ENCODE data around the gene KIF18B. TPM values are rescaled to one million over a fixed set of nuclear protein-coding genes. Genes with fewer than 3 reads are reported as not detected.
A peak's percentile ranks its signal among the peaks of the same experiment; 100 is the strongest.

Gene KIF18B
- total RNA-seq, 1 donor: 10.8 TPM

DNA sequence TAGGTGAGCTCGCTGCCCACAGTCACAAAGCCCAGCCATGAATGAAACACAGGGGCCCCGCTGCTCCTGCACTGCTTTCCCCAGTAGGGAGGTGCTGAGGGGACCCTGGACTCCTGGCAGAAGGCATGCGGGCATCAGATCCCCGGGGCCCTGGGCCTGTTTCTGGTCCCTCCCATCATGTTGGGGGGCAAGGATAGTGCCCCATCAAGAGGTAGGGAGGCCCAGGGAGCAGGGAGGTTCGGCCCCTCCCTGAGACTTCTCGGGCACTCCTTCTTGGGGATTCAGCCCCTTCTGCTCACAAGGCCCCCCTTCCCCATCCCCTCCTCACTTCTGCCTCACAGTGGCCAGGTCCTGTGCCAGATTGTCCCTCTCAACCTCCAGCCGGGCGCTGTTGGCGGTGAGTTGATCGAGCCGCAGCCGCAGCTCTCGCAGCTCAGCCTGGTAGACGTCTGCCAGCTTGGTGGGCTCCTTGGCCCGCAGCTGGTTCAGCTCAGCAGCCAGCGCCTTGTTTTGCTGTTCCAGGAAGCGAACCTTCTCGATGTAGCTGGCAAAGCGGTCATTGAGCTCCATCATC is 32.8 kb downstream of the KIF18B start:
- TF ChIP-seq, protein P1, sequence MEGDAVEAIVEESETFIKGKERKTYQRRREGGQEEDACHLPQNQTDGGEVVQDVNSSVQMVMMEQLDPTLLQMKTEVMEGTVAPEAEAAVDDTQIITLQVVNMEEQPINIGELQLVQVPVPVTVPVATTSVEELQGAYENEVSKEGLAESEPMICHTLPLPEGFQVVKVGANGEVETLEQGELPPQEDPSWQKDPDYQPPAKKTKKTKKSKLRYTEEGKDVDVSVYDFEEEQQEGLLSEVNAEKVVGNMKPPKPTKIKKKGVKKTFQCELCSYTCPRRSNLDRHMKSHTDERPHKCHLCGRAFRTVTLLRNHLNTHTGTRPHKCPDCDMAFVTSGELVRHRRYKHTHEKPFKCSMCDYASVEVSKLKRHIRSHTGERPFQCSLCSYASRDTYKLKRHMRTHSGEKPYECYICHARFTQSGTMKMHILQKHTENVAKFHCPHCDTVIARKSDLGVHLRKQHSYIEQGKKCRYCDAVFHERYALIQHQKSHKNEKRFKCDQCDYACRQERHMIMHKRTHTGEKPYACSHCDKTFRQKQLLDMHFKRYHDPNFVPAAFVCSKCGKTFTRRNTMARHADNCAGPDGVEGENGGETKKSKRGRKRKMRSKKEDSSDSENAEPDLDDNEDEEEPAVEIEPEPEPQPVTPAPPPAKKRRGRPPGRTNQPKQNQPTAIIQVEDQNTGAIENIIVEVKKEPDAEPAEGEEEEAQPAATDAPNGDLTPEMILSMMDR (IDR thresholded peaks at IDR 0.05; ENCODE audit: insufficient read depth, low read length): no peak
- no peak overlapping the region for H3K4me3 ChIP-seq (ENCODE audit: low read depth, low read length)
- DNase-seq (ENCODE audit: low read depth): no peak

DNA sequence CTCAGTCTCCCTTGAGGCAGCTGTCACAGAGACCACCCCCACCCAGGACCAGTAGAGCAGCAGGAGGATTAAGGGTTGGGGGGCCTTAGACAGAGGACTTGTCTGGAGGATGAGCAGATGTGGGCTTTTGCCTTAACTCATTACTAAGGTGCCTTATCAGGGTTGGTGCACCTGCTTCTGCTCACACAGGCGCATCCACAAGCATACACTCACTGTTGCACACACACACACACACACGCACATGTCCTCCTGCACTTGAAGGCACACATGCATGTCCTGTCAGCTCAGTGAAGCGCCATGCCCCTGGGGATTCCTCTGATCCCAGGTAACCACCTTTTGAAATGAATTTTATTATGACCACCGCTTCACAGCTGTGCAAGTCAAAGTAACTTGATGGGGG is 33.4 kb downstream of the KIF18B start:
- H3K4me3 ChIP-seq (ENCODE audit: low read depth, low read length): no peak overlapping the region
- DNase-seq (ENCODE audit: low read depth): no peak
- TF ChIP-seq, protein P1 (IDR thresholded peaks at IDR 0.05; ENCODE audit: insufficient read depth, low read length): no peak

DNA sequence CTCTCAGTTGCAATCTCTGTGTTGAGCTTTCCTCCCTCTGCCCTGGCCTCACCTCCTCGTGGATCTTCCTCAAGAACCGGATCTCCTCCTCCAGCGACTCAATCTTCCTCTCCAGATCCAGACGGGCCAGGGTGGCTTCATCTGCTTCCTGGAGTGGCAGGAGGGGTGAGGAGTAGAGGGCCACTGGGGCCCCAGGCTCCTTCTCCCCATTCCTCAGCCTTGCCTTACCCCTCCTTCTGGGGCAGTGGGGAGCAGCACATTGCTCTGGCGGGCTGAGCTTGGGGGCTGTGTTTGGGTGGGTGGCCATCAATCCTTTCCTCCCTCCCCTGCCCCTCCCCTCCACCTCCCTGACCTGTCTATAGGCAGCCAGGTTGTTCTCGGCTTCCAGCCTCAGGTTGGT is 33.9 kb downstream of the KIF18B start:
- no peak overlapping the region for H3K4me3 ChIP-seq (ENCODE audit: low read depth, low read length)
- DNase-seq (ENCODE audit: low read depth): no peak
- TF ChIP-seq, protein P1 (IDR thresholded peaks at IDR 0.05; ENCODE audit: insufficient read depth, low read length): no peak

DNA sequence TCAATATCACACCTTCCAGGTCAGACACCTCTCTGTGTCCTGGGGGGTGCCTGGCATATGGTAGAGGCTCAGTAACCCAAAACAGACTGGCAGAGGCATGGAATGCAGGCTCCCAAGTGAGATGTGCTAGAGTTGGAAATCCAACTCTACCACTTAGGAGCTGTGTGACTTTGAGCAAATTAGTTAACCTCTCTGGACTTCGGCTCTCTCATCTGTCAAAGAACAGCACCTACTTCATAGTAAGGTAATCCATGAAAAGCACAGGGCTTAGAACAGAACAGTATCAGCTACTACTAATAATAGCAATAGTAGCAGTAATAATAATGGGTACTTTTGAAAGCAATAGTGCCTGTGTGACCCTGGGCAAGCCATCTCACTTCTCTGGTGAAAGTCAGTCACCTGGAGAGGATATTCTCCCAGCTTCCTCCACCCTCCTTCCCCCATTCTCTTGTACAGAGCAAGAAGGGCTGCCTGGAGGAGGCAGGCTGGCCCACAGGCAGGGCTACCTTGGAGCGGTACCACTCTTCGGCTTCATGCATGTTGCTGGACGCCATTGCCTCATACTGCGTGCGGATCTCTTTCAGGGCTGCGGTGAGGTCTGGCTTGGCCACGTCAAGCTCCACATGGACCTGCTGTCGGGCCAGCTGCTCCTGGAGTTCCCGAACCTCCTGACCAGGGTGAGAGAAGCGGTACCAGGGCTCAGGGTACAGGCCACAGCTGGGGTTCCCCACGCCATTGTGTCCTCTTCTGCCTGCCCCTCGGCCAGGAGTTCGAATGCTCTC is 34.6 kb downstream of the KIF18B start:
- TF ChIP-seq, protein P1 (IDR thresholded peaks at IDR 0.05; ENCODE audit: insufficient read depth, low read length): no peak
- H3K4me3 ChIP-seq (ENCODE audit: low read depth, low read length): no peak overlapping the region
- no peak for DNase-seq (ENCODE audit: low read depth)

DNA sequence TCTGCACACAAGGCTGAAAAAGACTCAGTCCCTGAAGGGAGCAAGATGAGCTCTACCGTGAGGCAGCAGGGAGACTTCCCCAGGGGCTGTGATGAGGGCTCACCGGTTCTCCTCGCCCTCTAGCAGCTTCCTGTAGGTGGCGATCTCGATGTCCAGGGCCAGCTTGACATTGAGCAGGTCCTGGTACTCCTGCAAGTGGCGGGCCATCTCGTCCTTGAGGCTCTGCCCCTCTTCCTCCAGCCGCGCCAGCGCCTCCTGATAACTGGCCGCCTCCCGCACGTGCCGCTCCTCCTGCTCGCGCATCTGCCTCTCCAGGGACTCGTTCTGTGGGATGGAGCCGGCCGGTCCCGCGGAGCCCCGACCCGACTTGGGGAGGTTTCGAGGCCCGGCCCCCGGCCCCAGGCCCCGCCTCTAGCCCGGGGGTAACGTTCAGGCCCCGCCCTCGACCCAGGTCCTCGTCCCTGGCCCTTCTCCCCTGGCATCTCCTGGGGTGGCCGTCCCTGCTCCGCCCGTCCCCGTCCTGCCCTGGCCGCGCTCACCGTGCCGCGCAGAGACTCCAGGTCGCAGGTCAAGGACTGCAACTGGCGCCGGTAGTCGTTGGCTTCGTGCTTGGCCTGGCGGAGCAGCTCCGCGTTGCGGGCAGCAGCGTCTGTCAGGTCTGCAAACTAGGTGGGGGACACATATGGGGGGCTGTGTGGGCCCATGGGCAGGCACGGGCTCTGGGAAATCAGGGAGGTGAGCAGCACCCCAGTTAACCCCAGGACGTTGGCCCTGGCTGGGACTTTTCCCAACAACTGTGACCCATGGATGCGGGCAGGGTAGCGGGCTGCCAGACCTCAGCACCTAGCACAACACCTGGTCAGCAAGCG is 36.2 kb downstream of the KIF18B start:
- peak; percentile 28 for DNase-seq (ENCODE audit: low read depth)

More for the DNA sequence above, 36.2 kb downstream of the KIF18B start:
- TF ChIP-seq, protein P1 (IDR thresholded peaks at IDR 0.05; ENCODE audit: insufficient read depth, low read length): peak; percentile 50
- no peak overlapping the region for H3K4me3 ChIP-seq (ENCODE audit: low read depth, low read length)
